Activated CD4-positive, alpha-beta T cell treated with anti-CD3 and anti-CD28 coated beads for 36 hours (primary cell): ENCODE results near the gene MAD1L1. TPM values are rescaled to one million over a fixed set of nuclear protein-coding genes. Genes with fewer than 3 reads are reported as not detected.

ENCODE experiments used
- ATAC-seq: fragments of 200-7000 bp; cut with Tn5 transposase; one replicate; pipeline ENCODE4 v1.10.0; 2021; ENCODE audit warnings: mild to moderate bottlenecking, moderate library complexity
- CTCF ChIA-PET: fragments of 350-600 bp; sonication (Branson Sonifier 250); formaldehyde crosslinking; loops from one replicate; lab custom pipeline; 2021; ENCODE audit warnings: antibody characterized with exemption; lab: Charles Lee
- POLR2A ChIA-PET: fragments of 350-600 bp; sonication (Branson Sonifier 250); formaldehyde crosslinking; loops from one replicate; lab custom pipeline; 2021; ENCODE audit warnings: antibody characterized with exemption, inconsistent platforms; lab: Charles Lee
- DNase-seq: peaks from one replicate; pipeline ENCODE4 v3.0.0-alpha.2; 2020
- H3K27ac Mint-ChIP-seq: one replicate; pipeline ENCODE4 v1.8.0; 2021; ENCODE audit warnings: mixed read lengths
- H3K27me3 Mint-ChIP-seq: one replicate; pipeline ENCODE4 v1.8.0; 2021; ENCODE audit warnings: mixed read lengths
- H3K36me3 Mint-ChIP-seq: one replicate; pipeline ENCODE4 v1.8.0; 2021; ENCODE audit warnings: low read depth, mixed read lengths
- H3K4me1 Mint-ChIP-seq: one replicate; pipeline ENCODE4 v1.8.0; 2021; ENCODE audit warnings: mixed read lengths
- H3K4me3 Mint-ChIP-seq: one replicate; pipeline ENCODE4 v1.8.0; 2021; ENCODE audit warnings: mild to moderate bottlenecking, moderate library complexity, mixed read lengths
- H3K9me3 Mint-ChIP-seq: one replicate; pipeline ENCODE4 v1.8.0; 2021; ENCODE audit warnings: low read depth, mixed read lengths
- intact Hi-C, 2 experiments: fragments of 100-400 bp; cut with DNase I in 1 of 2; cut with micrococcal nuclease in 1 of 2; formaldehyde crosslinking; loops; one replicate each; pipeline versions ENCODE4 v1.14.2 to v1.15.1; 2022 to 2024; cut with DNase I, micrococcal nuclease
- total RNA-seq, 2 experiments: library from RNA; stranded (reverse); gene quantifications; one replicate each; pipeline ENCODE4 v1.2.3, GENCODE V29; 2021

The MAD1L1 gene
- total RNA-seq, 2 experiments from 2014 or later = 50.2 to 61.7 TPM

DNA sequence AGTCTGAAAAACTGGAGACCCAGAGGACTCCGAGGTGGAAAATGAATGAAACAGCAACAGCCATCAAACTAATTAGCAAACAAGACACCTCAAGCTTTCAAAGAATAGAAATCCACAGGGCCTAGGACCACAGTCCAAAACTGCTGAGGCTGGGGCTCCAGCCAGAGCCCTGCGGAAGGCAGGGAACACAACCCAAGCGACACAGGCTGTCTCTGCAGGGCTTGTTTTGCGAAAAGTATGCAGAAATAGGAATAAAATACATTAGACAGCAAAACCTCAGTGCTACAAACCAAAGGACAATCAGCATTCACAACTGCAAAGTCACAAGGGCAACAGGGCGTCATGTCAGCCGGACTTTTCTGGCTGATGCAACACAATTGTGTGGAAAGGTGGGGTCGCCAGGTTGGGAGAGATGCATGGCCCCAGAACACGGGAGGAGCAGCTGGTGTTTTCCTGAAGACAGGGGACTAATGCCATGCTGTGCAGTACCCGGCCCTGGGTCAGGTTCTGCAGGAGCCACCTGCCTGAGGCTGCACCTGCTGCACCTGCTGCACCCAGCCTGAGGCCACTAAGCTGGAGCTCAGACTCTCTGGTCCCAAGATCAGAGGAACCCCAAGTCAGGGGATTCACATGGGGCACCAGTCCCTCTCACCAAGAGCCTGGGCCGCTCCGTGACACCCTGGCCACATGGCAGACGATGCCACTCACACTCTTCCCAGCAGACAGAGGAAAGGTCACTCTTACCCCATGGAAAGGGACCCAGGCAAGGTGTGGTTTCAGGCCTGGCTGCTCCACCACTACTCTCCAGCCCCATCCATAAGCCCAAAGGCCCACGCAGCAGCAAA is 74.2 kb downstream of the MAD1L1 start:
- Mint-ChIP-seq H3K4me3 (no peak overlapping the region), H3K36me3 (no peaks in the 10 kb centered on the region), H3K27me3 (no peaks in the 10 kb centered on the region), H3K4me1 (no peaks in the 10 kb centered on the region), H3K9me3 (no peaks in the 10 kb centered on the region), H3K27ac (no peak overlapping the region)
- no peak for DNase-seq
- ChIA-PET CTCF (interaction anchor here (1.2 to 1.3 kb wide), 2 partner anchors 22 to 118 kb away, joined by 3 read pairs; no protein-coding TSS in a partner anchor), POLR2A (no interaction called here)
- ATAC-seq = no peak
- intact Hi-C loops = no loop called here

DNA sequence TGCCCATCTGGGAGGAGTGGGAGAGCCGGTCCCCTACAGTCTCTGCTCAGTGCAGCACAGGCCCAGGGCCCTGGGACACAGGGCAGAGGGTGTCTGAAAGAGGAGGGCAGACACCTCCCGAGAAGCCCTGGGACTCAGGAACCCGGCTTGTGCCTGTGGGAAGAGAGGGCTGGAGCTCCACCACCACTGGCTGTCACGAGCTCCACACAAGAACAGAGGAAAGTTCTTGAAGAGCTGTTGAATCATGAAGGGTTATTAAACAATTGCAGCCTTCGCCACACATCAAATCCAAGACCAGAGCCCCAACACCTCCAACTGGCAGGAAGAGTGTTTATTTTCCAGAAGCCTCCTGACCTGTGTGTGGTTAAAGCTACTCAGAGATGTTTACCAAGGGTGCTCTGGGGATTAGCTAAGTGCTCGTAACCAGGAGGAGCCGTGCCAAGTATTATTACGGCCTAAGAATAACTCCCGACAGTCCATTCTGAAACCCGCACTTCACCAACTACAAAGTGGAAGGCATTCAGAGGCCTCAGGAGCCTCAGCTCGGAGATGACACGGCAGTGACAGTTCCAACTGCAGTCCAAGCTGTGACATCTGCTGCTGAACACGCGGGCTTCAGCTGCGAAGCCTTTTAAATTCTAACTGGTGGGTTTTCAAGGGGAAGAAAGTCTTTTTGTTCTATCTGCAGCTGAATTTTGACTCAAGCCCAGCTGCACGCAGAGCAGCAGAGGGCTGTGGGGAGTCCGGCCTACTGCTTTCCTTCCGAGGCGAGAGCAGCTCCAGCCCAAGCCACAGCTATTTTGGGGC is 75.1 kb downstream of the MAD1L1 start:
- Mint-ChIP-seq H3K27me3 (no peaks in the 10 kb centered on the region), H3K36me3 (no peaks in the 10 kb centered on the region), H3K4me3 (no peak overlapping the region), H3K4me1 (no peaks in the 10 kb centered on the region), H3K27ac (no peak overlapping the region), H3K9me3 (no peaks in the 10 kb centered on the region)
- no peak for ATAC-seq
- POLR2A ChIA-PET = no interaction called here
- CTCF ChIA-PET = interaction anchor here (0.6 to 1.3 kb wide), 3 partner anchors 21 to 117 kb away, joined by 3 read pairs; no protein-coding TSS in a partner anchor
- intact Hi-C loops = no loop called here
- no peak for DNase-seq

- Mint-ChIP-seq H3K27me3 (no peaks in the 10 kb centered on the region), H3K36me3 (no peaks in the 10 kb centered on the region), H3K9me3 (no peaks in the 10 kb centered on the region), H3K4me3 (no peak overlapping the region), H3K4me1 (no peaks in the 10 kb centered on the region), H3K27ac (no peak overlapping the region)
- ATAC-seq = no peak
- intact Hi-C loops = no loop called here
- ChIA-PET POLR2A (no interaction called here), CTCF (interaction anchor here (0.6 to 1.3 kb wide), 2 partner anchors 20 to 70 kb away, joined by 3 read pairs; no protein-coding TSS in a partner anchor)
- no peak for DNase-seq
These were observed 75.8 kb downstream of the MAD1L1 start for GRCh38 chr7:2156756-2157472.

- ChIA-PET CTCF (no interaction called here), POLR2A (no interaction called here)
- H3K36me3 Mint-ChIP-seq = no peaks in the 10 kb centered on the region
- H3K4me3 Mint-ChIP-seq = no peak overlapping the region
- no peaks in the 10 kb centered on the region for H3K9me3 Mint-ChIP-seq
- ATAC-seq (no peak), DNase-seq (no peak)
- no peak overlapping the region for H3K27ac Mint-ChIP-seq
- H3K27me3 Mint-ChIP-seq = no peaks in the 10 kb centered on the region
- intact Hi-C loops = no loop called here
- no peaks in the 10 kb centered on the region for H3K4me1 Mint-ChIP-seq
These were observed 77.9 kb downstream of the MAD1L1 start for GRCh38 chr7:2154831-2155230.

DNA sequence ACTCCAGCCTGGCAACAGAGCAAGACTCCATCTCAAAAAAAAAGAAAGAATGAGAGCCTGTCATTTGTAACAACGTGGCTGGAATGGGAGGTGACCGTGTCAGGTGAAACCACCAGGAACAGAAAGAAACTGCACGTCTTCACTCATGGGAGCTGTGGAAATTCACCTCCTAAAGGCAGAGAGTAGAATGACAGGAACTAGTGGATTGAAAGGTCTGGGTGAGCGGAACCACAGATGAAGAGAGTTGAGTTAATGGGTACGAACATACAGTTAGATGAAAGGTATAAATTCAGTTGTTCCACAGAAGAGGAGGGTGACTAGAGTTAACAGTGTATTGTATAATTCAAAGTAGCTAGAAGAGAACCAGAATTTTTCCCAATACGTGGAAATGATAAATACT is 78.6 kb downstream of the MAD1L1 start:
- CTCF ChIA-PET = no interaction called here
- H3K4me3 Mint-ChIP-seq = no peak overlapping the region
- H3K36me3 Mint-ChIP-seq = no peaks in the 10 kb centered on the region
- DNase-seq (no peak), ATAC-seq (no peak)
- H3K27me3 Mint-ChIP-seq = no peaks in the 10 kb centered on the region
- no peaks in the 10 kb centered on the region for H3K4me1 Mint-ChIP-seq
- no peak overlapping the region for H3K27ac Mint-ChIP-seq
- H3K9me3 Mint-ChIP-seq = no peaks in the 10 kb centered on the region
- intact Hi-C loops = no loop called here
- POLR2A ChIA-PET = no interaction called here

DNA sequence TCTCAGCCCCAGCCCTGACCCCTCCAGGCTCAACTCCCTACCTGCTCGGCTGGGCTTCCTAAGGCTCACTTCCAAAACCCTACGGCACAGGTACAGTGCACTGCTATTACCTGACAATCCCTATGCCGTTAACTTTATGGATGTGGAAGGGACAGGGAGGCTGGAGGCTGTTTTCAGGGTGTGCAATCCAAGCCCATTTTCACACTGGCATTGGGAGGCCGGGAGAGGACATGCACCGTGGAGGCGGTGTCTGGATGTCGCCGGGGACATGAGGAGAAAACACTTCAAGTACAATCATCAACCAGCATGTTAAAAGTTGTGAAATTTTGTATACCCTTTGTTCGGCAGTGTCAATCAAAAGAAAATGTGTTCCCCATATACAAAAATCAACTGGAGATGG is 80.1 kb downstream of the MAD1L1 start:
- ChIA-PET POLR2A (no interaction called here), CTCF (interaction anchor here (0.6 to 0.7 kb wide), 2 partner anchors 155 to 586 kb away, joined by 3 to 4 read pairs; no protein-coding TSS in a partner anchor)
- Mint-ChIP-seq H3K9me3 (no peaks in the 10 kb centered on the region), H3K4me3 (no peak overlapping the region), H3K27me3 (no peaks in the 10 kb centered on the region), H3K36me3 (no peaks in the 10 kb centered on the region), H3K27ac (no peak overlapping the region), H3K4me1 (no peaks in the 10 kb centered on the region)
- DNase-seq = no peak
- no peak for ATAC-seq
- intact Hi-C loops = no loop called here

DNA sequence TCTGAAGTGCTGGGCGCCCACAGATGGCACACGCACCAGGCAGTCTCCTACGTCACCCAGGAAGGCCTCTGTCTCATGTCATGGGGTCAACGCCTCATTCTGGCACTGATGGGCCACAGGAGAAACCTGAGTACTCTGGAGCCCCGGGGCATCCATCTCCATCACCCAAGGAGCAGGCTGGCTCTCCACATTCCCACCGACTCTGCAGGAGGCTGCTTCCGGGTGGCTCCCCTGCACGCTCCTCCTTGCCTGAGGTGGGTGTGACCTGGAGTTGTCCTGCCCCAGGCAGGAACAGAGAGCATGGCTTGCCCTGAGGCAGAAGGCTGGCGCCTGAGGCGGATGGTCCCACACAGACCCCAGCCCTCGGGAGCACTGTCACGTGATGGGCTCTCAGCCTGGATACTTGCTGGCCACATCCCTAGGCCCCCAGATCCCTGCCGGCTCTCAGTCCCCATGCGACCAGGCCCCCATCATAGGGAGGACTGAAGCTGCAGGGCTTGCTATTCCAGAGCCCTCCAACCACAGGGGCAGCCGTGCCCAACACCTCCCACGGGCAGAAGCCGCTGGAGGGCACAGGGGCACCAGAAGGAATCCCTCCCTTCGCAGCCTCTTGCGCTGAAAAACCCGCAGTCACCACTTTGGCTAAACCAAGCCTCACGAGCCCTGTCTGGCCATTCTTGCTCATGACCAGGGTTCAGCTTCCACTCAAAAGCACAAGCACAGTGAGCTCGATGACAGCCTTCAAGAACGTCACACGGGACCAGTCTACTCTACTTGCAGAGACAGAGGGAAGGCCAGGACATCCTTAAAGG is 80.7 kb downstream of the MAD1L1 start:
- no peak for ATAC-seq
- Mint-ChIP-seq H3K27ac (no peak overlapping the region), H3K27me3 (no peaks in the 10 kb centered on the region), H3K4me1 (no peaks in the 10 kb centered on the region), H3K9me3 (no peaks in the 10 kb centered on the region), H3K4me3 (no peak overlapping the region), H3K36me3 (no peaks in the 10 kb centered on the region)
- intact Hi-C loops = no loop called here
- ChIA-PET CTCF (no interaction called here), POLR2A (no interaction called here)
- no peak for DNase-seq

DNA sequence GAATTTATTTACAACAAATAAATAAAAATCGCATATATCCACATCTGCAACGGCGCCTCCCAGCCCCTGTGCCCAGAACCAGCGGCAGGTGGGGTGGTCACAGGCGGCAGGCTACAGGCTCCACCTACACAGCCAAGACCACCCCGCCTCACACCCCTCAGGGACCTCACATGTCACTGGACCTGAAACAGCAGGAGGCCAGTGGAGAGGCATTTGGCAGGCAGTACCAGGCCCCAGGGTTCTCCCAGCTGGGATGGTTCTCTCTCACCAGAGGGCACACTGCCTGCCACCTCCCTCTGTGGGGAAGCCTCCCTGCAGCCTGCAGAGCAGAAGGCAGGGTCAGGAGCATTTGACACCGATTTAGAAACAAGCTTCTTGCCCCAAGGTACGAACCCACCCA is 81.5 kb downstream of the MAD1L1 start:
- intact Hi-C loops = no loop called here
- H3K4me1 Mint-ChIP-seq = no peaks in the 10 kb centered on the region
- no peak overlapping the region for H3K4me3 Mint-ChIP-seq
- H3K9me3 Mint-ChIP-seq = no peaks in the 10 kb centered on the region
- DNase-seq (no peak), ATAC-seq (no peak)
- CTCF ChIA-PET = interaction anchor here (0.6 to 0.7 kb wide), 2 partner anchors 318 to 779 kb away, joined by 3 to 4 read pairs; no protein-coding TSS in a partner anchor
- POLR2A ChIA-PET = no interaction called here
- no peak overlapping the region for H3K27ac Mint-ChIP-seq
- H3K36me3 Mint-ChIP-seq = no peaks in the 10 kb centered on the region
- no peaks in the 10 kb centered on the region for H3K27me3 Mint-ChIP-seq

GRCh38 chr7:2150445-2150815 is 82.3 kb downstream of the MAD1L1 start:
- intact Hi-C loops = no loop called here
- ChIA-PET POLR2A (no interaction called here), CTCF (no interaction called here)
- DNase-seq (no peak), ATAC-seq (no peak)
- H3K36me3 Mint-ChIP-seq = peaks cover 3% of the 10 kb centered on the region
- no peak overlapping the region for H3K4me3 Mint-ChIP-seq
- no peaks in the 10 kb centered on the region for H3K9me3 Mint-ChIP-seq
- no peak overlapping the region for H3K27ac Mint-ChIP-seq
- no peaks in the 10 kb centered on the region for H3K4me1 Mint-ChIP-seq
- H3K27me3 Mint-ChIP-seq = no peaks in the 10 kb centered on the region

DNA sequence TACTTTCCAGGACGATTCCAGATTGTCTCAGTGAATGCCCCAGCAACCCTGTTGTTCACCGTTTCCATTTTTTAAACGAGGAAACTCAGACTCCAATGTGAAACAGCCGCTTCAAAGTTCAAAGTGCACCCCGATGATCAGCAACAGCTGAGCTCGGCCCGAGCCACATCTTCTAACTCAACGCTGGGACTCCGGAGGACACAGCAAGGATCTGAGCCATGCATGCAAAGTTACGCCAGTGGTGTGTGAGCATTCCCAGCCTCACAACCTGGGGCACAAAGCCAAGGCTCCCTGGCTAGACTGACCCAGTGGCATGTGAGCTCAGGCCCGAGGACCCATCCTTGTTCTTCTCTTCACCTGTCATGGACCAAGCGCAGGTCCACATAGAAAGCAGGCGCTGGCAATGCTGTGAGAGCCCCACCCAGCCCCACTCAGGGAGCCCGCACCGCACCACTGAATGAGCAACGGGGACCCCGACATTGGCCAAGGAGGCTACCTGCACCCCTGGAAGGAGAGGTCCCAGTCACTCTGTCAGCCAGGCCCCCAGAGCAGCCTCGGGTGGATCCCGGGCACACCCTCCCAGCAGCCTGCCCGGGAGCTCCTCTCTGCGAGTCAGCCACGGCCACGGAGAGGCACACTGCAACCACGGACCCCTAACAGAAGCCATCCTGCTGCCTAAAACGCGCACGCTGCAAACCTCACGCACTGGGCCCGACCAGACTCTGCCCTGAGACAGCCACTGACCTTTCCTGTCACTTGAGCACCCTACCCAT is 82.9 kb downstream of the MAD1L1 start:
- H3K36me3 Mint-ChIP-seq = peaks cover 3% of the 10 kb centered on the region
- no peaks in the 10 kb centered on the region for H3K27me3 Mint-ChIP-seq
- no peaks in the 10 kb centered on the region for H3K4me1 Mint-ChIP-seq
- ChIA-PET CTCF (no interaction called here), POLR2A (no interaction called here)
- H3K9me3 Mint-ChIP-seq = no peaks in the 10 kb centered on the region
- ATAC-seq = no peak
- no peak for DNase-seq
- intact Hi-C loops = no loop called here
- H3K4me3 Mint-ChIP-seq = no peak overlapping the region
- H3K27ac Mint-ChIP-seq = no peak overlapping the region
